ENCODE measurements around the gene SBF2.
A peak's percentile ranks its signal among the peaks of the same experiment; 100 is the strongest.

The SBF2 gene

DNA sequence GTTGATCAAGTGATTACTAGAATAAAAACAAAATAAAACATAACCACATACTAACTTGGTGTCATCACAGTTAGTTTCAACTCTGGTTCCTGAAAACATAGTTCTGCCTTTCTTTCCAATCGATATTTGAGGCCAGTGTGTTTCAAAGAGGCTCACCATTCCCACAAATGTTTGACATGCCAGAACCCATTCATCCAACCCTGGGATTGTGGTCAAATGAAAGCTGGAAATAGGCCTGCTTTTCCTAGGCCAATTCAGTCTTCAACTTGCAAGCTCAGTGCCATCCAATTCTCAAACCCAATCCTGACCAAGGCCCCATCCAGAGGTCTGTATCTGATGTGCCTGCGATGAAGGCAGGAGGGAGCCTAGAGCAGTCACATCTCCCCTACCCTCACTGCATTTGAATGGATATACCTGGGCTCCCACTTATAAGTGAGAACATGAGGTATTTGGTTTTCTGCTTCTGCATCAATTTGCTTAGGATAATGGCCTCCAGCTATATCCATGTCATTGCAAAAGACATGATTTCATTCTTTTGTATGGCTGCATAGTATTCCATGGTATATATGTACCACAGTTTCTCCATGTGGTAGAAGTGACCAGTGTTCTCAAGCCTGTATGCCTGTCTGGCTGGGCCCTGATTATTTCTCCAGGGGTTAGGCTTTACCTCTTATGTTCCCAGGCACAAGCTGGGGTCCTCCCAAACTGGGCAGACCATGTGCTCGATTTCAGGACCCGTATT lies 486.9 kb downstream of the SBF2 start:
- no peak for DNase-seq (ENCODE audit: low spot score)

DNA sequence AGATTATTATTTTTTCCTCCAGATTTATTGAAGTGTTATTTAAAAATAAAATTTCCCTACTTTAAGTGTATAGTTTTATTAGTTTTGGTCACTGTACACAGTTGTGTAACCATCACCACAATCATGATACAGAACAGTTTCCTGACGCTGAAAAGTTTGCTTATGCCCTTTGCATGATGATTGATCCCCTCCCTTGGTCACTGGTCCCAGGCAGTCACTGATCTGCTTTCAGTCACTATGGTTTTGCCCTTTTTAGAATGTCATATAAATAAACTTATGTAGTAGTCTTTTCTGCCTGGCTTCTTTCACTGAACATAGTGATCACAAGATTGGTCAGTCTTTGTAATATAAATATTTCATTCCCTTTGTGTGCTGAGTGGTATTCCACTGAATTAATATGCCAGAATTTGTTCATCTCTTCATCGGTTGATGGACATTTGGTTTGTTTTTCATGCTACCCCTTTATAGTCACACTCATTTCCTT lies 489.6 kb downstream of the SBF2 start:
- DNase-seq (ENCODE audit: low spot score): no peak

DNA sequence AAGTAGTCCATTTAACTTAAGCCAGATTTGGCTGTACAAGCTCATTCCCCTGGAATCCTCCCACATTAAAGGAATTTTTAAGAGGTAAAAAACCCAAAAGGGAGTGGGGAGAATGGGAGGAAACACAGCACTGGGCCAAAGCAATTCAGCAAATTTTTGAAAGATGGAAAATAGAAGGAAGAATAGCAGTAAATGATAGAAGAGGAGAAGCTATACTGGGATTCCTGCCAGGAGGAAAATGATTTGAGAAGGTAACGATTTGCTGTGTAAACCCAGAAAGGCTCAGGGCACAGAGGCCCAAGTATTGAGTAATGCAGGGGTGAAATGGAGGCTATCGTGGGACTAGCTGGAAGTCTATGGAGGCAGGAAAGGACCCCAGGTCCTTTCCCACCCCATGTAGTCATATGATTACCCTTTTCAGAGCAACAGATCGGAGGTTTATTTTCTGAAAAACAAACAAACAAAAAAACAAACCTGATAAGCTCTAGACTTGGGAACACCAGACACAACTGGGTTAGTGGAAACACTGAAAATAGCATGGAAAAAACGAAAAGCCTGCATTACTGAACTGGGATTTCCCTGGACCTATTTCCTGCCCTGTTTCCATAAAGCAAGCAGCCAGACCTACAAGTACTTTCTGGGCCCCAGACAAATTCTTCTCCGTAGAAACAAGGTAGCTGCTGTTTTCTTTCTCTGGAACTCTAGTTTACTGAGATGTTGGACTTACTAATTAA lies 490.2 kb downstream of the SBF2 start:
- no peak for DNase-seq (ENCODE audit: low spot score)

DNA sequence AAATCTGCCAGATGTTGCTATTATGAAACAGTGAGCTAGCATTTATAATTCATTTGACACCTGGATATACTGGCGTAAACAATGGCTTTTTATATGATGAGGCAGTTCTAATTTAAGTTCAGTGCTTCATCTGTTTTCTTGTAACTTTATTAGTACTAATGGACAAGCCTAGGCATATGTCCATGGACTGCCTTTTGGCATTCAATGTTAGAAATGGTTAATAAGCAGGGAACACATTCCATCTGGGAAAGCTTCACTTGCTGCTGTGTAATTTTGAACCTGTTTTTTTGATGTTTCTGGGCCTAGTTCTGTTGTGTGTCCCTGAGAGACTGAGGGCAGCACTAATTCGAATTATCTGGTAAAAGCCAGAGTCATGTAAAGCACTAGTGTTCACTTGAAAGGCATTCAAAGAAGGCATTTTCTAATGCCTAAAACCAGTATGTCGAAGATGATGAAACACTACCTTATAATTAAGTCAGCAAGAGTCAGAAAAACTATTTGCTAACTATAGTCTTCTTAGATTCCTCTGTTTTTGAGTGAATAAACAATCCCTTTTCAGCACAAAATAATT lies 491.6 kb downstream of the SBF2 start:
- peak; percentile 63 for DNase-seq (ENCODE audit: low spot score)

DNA sequence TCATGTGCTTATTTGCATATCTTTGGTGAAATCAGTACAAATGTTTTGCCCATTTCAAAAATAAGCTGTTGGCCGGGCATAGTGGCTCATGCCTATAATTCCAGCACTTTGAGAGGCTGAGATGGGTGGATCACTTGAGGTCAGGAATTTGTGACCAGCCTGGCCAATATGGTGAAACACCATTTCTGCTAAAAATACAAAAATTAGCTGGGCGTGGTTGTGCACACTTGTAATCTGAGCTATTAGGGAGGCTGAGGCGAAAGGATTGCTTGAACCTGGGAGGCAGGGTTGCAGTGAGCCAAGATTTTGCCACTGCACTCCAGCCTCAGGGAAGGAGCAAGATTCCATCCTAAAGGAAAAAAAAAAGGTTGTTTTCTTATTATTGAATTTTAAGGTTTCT lies 494.1 kb downstream of the SBF2 start:
- no peak for DNase-seq (ENCODE audit: low spot score)

DNA sequence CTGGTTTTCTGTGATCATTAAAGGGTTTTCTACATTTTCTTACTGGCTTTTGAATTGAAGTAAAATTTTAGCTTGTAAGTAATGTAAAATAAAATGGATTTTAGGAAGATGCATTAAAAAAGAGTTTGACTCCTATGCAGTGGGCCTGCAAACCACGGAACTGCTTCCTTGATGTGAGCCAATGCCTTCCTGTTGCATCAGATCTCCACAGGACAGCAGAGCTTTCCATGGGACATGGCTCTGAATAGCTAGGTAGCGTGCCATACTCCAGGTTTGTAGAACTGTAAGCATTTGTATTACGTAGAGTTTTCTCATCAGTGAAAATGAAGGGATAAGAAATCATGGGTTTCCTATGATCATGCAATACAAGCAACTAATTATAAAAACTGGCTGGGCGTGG lies 496.7 kb downstream of the SBF2 start:
- no peak for DNase-seq (ENCODE audit: low spot score)

DNA sequence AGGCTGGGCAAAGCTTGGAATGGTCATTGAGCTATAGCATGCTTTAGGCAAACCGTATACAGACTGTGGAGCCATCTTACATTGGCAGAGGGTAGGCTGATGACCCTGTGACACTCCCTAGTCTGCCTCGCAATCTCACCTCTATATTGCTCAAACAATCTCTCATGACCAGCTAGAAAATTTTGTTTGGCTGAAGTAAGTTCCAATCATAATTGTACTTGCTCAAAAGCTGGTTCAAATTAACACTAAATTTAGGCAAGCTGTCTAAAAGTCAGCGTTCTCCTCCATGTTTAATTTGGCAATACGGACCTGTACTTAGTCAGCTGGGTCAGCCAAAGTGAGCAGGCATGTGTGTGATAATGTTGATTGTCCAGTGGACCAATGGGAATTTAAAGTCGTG lies 497.2 kb downstream of the SBF2 start:
- peak; percentile 38 for DNase-seq (ENCODE audit: low spot score)

DNA sequence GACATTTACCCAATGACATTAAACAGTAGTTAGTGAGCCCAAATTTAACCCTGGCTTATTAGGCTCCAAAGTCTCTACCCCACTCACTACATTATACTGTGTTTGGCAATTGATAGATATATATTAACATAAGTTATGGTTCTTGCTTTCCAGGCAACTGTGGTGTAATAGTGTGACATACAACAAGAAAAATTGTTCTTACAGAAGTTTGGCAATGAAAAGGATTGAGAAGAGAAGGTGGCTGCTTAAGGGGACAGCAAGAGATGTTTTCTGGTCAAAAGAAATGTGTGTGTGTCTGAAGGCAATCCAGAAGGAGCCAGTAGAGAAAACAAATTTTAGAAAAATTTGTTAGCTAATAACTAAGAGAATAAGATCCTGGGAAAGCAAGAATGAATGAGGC lies 497.8 kb downstream of the SBF2 start:
- no peak for DNase-seq (ENCODE audit: low spot score)

DNA sequence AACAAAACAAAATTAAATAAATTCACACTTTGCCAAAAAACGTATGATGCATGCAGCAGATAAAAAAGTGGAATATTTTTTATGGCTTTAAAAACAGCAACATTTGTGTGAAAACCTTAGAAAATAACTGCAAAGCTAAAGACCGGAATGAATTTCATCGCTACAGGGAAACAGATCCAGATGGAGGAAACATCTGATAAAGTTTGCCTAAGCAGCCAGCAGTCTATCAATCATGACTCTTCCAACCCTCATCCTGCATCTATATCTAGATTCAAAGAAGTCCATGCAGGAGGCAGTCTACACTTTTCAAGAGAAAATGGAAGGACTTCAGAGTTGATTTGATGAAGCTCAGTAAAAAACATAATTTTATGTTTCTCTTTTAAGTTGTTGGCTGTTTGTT lies 503.3 kb downstream of the SBF2 start:
- no peak for DNase-seq (ENCODE audit: low spot score)

DNA sequence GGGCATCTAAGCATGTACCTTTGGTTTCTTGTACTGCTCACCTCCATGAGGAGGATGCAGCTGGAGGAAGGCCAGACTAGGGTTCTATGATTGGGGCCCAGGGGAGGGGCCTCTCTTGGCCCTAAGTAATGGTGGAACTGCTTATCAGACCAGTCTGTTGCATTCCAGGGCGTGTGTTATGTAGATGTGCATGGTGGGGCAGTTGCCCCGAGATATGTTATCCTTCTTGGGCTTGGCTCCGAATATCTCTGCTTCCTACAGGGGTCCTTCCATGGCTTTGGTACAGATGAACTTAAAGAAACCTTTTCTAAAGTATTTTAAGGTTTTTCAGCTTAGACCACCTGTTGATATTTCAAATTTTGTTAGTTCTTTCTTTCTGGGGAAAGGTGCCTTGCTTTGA lies 504.1 kb downstream of the SBF2 start:
- DNase-seq (ENCODE audit: low spot score): no peak

DNA sequence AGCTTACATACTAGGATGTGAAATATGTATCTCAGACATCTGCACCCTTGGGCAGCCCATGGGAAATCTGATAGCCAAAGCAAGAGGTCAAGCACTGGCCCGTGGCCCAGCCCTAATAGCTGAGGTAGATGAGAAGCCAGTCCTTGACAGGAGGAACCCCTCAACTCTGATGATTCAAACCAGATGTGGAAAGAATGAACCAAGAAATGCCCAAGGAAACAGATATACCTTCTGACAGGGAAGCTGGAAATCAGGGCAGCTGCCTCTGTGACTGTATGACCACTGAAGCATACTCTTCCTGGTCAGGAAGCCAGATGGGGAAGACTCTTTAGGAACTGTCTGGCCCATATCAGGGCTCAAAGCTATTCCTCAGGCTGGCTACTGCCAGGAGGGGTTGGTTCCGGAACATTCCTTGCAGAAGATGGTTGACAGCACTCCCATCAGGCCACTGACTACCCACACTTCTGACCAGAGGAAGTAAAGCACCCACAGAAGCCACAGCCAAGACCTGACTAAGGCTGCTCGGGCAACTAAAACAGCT lies 506.0 kb downstream of the SBF2 start:
- DNase-seq (ENCODE audit: low spot score): peak; percentile 84

DNA sequence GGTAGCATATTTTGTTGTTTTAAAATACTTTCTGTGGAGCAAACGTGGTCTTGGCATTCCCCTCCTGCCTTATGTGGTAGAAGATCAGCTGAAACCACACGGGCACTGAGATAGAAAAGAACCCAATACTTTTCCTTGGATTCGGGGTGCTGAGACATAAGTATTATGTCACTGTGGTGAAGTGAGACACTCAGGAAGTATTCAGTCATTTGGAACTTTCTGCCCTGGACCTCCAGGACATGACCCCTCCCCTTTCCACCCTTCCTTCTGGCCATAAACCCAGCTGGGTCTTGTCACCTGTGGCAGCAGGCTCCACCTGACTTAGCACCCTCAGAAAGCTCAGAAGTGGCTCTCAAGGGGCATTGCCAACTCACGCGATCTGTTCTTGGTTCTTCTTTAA lies 506.8 kb downstream of the SBF2 start:
- DNase-seq (ENCODE audit: low spot score): no peak

DNA sequence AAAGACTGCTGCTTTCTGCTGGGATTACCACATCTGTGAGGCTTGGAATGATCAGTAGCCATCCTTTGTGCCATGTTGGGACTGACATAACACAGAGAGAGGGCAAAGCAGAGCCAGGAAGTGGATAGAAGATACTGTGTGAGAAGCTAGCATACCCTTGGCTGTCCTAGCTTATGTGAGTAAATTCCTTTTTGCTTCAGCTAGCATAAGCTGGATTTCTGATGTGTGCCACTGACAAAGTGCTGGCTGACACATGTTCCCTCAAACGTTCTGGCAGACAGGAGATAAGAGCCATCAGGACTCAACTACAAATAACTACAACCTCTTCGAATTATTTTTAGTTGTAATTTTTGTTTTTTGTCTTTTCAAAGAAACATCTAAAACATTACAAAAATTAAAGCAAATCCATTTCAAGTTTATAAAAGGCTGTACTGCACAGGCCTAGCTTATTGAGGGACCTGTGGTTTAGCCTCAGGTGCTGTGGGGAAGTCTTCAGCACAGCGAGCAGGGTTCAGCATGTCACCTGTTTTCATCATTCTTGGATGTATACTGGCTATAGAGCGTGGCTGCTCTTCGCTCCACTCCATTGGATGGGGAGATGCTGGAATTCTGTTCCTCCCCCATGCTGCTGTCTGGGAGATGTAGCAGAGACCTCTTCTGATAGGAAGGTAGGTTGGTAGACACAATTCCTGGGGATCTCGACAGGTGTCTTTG lies 509.3 kb downstream of the SBF2 start:
- no peak for DNase-seq (ENCODE audit: low spot score)

DNA sequence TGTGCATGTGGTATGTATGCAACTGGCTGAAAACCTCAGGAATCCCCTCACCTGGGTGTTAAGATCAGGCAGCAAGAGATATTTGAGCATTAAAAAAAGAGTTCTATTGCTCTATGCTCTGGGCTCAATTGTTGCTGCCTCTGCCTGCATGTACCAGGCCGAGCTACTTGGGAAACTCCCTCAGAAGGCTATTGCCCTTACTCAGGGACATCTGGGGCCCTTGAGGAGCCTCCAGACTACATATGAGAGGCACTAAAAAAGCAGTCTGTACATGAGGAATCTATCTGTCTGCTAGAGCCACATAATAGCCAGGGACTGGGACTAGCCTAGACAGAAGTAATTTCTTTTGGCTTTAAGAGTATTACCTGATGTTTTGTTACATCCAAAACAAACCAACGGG lies 510.0 kb downstream of the SBF2 start:
- DNase-seq (ENCODE audit: low spot score): no peak

DNA sequence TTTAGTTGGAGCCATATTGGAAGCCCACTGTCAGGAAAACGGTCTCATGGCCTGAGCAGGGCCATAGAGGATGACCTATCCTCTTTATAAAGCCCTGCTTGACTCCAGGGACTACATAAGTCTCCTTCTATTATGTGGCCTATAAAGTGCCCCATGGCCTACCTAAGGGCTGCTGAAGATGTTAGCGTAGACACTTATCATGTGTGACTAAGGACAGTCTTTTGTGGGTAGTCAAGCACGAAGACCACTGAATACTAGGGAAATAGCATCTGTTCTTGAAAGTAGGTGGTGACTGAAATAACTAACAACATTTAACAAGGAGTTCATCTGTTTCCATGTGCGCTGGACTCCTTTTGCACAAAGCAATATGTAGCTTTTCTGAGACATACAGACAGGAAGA lies 513.1 kb downstream of the SBF2 start:
- no peak for DNase-seq (ENCODE audit: low spot score)

DNA sequence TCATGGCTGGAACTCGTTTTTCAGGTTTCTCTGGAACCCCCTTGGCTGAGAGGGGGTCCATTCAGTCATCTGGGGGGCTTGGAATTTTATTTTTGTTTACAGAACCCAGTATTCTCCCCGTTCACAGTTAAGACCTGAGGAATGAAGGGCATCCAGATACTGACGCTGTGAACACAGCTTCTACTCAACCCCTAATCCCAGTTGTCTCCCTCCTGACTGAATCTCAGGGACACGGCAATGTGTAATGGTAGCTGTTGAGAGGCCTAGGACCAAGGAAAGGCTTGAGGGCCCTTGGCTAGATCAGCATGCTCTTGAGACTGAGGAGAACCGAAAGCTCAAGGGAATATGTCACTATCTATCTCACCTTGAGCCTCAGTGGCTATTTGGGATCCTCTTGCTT lies 516.5 kb downstream of the SBF2 start:
- DNase-seq (ENCODE audit: low spot score): no peak

DNA sequence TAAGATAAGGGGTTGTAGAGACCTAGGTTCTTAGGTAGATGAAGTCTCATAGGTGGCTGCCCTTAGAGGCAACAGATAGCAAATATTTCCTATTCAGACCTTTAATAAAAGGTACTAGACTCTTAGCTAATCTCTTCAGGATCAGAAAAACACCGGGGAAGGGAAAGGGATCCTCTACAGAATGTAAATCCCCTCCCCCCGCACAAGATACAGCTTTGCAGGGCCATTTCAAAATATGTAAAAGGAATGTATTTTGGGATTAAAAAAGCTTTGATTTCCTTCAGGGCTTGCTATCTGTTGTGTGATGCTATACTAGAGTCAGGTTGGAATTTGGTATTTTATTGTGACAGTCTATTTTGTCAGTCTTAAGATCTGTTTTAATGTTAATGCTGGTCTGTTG lies 517.0 kb downstream of the SBF2 start:
- no peak for DNase-seq (ENCODE audit: low spot score)

DNA sequence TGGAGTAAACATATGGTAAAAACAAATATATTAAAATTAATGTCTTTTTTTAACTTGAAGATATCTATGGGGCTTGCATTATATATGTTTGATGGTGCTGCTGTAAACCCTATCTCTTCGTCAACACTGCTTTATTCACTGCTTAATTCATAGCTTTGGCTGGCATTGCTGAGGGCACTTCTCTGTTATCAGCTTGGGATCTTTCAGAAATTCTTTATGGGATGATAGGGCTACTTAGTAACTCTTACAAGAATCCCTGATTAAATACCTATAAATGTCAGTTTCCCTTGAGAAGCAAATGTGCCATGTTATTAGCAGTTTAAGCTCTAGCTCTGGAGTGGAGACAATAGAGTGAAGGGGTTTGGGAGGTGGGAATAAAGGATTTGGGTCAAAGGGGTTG lies 517.8 kb downstream of the SBF2 start:
- DNase-seq (ENCODE audit: low spot score): no peak

DNA sequence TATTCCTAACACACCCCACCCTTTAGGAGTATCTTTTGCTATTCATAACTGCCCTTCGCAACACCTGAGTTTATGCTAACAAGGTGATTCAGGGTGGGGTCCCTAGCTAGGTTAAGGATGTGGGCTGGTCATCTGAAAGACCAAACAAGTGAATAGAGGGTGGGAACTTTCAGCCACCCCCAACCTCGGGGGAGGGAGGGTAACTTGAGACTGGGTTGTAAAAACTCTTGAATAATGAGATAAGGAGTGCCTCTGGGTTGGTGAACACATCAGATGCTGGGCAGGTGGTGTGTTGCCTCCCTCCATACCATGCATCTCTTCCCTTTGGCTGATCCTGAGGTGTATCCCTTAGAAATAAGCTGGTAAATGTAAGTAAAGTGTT lies 518.6 kb downstream of the SBF2 start:
- no peak for DNase-seq (ENCODE audit: low spot score)

DNA sequence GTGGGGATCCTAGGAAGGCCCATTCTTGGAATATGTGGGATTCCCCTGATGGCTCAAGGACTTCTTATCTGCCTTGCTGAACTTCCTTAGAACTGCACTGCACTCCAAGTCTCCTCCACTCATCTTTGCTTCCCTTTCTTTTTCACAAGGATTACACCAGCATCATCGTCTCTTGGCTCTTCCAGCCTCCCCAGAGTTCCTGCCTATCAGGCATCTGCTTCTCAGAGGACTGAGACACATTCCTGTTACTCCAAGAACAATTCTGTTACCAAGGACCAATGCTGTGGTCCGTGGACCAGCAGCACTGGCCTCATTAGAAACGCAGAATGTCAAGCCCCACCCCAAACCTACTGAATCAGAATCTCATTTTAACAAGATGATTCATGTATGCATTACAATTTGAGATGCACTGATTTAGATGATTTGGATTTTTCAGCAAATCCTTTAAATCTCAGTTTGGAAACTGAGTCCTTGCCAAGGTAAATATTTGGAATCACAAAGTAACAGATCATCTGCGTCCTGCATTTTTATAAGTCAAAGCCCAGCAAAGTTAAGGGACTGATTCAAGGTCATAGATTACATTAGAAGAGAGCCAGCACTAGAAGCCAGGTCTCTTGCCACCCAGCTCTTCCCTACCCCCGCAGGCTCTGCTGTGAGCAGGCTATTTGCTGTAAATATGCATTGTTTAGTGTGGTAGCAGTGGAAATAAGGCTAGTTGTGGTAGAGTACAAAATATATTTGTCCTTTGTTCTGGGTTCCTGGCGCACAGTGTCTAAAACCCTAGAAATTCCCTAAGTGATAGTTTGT lies 519.2 kb downstream of the SBF2 start:
- DNase-seq (ENCODE audit: low spot score): peak; percentile 85

DNA sequence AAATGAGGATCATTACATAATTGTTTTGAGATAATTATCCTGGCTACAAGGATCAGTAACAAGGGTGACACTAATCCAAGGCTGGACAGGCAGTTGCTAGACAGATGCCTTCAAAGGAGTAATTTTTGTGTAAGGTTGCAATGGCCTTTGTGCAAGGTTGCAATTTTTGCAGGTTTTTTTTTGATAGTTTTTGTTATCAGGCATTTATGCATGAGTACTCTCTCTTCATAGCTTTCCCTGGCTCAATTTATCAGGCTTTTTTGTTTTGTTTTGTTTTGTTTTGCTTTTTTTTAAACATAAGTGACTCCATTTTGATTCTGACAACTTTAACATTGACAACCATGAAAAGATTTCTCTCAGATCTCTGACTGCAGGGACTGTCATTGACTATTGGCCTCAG lies 519.9 kb downstream of the SBF2 start:
- DNase-seq (ENCODE audit: low spot score): no peak

DNA sequence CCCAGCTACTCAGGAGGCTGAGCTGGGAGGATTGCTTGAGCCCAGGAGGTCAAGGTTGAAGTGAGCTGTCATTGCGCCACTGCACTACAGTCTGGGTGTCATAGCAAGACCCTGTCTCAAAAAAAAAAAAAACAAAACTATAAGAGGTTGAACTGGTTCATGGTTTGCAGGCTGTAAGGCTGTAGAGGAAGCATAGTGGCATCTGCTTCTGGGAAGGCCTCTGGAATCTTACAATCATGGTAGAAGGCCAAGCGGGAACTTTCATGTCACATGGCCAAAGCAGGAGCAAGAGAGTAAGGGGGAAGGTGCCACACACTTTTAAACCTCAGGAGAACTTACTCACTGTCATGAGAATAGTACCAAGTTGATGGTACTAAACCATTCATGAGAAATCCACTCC lies 520.5 kb downstream of the SBF2 start:
- DNase-seq (ENCODE audit: low spot score): no peak

Measured in AG20443 (cell line).